ENCODE results near the gene OXSR1.

Gene OXSR1

GRCh38 chr3:38138349-38139190, 26.8 kb upstream of the OXSR1 start, which contains the start of gene MYD88:
MYD88 (plus strand) TSS chr3:38138661; CDS start chr3:38138701, 40 bp downstream.
- ChIA-PET CTCF (interaction anchor here (0.9 to 5.5 kb wide), 6 partner anchors 15 to 159 kb away, joined by 3 to 30 read pairs (median 5); partner anchors contain the start of gene OXSR1), POLR2A (no interaction called here)
- TF ChIP-seq, protein P1, sequence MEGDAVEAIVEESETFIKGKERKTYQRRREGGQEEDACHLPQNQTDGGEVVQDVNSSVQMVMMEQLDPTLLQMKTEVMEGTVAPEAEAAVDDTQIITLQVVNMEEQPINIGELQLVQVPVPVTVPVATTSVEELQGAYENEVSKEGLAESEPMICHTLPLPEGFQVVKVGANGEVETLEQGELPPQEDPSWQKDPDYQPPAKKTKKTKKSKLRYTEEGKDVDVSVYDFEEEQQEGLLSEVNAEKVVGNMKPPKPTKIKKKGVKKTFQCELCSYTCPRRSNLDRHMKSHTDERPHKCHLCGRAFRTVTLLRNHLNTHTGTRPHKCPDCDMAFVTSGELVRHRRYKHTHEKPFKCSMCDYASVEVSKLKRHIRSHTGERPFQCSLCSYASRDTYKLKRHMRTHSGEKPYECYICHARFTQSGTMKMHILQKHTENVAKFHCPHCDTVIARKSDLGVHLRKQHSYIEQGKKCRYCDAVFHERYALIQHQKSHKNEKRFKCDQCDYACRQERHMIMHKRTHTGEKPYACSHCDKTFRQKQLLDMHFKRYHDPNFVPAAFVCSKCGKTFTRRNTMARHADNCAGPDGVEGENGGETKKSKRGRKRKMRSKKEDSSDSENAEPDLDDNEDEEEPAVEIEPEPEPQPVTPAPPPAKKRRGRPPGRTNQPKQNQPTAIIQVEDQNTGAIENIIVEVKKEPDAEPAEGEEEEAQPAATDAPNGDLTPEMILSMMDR (IDR thresholded peaks at IDR 0.05; ENCODE audit: control extremely low read depth, extremely low read depth, low read depth, missing control alignments), result no peak
- DNase-seq (ENCODE audit: extremely low spot score), result peak; percentile 84

DNA sequence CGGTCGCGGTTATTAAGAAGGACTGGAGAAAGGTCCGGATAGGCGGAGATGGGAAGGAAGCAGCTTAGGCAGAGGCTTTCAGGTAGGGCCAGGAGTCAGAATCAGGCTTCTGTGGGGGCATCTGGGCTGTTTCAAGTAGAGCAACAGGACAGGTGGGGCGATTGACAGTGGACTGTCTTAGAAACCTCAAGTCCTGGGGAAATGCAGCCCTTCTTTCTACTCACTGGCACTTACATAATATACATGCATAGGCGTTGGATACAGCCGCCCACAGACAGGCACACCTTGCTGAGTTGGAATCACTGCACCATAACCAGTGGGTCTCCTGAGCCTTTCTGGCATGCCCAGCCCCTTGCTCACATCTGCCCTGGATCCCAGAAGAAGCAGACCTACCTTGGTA, 26.1 kb upstream of the OXSR1 start:
- DNase-seq (ENCODE audit: extremely low spot score), result no peak
- ChIA-PET CTCF (interaction anchor here (1.0 to 5.5 kb wide), 6 partner anchors 14 to 159 kb away, joined by 3 to 30 read pairs (median 5); partner anchors contain the start of gene OXSR1), POLR2A (no interaction called here)
- TF ChIP-seq, protein P1 (IDR thresholded peaks at IDR 0.05; ENCODE audit: control extremely low read depth, extremely low read depth, low read depth, missing control alignments), result no peak

DNA sequence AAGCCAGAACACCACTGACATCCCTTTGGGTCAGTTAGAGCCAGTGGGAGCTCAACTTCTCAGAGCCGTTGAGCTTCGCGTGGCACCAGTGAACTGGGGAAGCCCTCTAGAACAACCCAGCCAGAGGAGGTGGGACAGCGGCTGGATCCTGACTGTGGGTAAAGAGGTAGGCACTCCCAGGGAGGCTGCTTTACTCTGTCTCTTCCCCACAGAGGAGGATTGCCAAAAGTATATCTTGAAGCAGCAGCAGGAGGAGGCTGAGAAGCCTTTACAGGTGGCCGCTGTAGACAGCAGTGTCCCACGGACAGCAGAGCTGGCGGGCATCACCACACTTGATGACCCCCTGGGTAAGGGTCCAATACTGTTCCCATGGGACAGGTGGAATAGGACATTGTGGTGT, 25.7 kb upstream of the OXSR1 start:
- TF ChIP-seq, protein P1 (IDR thresholded peaks at IDR 0.05; ENCODE audit: control extremely low read depth, extremely low read depth, low read depth, missing control alignments), result no peak
- POLR2A ChIA-PET, result interaction anchor here (1.2 kb wide), 1 partner anchor 25 kb away, joined by 5 read pairs; the partner anchor contains the start of gene OXSR1
- DNase-seq (ENCODE audit: extremely low spot score), result no peak
- CTCF ChIA-PET, result interaction anchor here (1.0 to 5.5 kb wide), 7 partner anchors 13 to 207 kb away, joined by 3 to 30 read pairs (median 5); partner anchors contain the start of genes OXSR1 and XYLB

DNA sequence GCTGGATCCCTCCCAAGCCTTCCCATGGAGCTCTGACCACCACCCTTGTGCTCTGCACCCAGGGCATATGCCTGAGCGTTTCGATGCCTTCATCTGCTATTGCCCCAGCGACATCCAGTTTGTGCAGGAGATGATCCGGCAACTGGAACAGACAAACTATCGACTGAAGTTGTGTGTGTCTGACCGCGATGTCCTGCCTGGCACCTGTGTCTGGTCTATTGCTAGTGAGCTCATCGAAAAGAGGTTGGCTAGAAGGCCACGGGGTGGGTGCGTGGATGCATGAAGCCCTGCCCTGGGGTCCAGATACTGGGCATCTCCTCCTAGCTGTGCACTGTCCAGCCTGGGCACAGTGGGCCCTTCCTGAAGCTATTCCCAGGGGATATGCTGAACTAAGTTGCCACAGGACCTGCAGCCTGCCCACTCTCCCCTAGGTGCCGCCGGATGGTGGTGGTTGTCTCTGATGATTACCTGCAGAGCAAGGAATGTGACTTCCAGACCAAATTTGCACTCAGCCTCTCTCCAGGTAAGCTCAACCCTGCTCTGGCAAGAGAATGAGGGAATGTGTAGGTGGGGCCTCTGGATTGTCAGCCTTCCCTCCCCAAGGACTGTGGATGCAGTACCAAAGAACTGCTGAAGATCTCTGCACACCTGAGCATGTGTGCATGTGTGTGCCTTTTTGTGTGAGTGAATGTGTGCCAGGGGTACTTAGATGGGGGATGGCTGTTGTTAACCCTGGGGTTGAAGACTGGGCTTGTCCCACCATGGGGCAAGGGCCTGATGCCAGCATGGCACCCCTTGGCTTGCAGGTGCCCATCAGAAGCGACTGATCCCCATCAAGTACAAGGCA, 24.8 kb upstream of the OXSR1 start:
- TF ChIP-seq, protein P1 (IDR thresholded peaks at IDR 0.05; ENCODE audit: control extremely low read depth, extremely low read depth, low read depth, missing control alignments), result no peak
- CTCF ChIA-PET, result interaction anchor here (0.8 to 5.5 kb wide), 6 partner anchors 13 to 206 kb away, joined by 3 to 30 read pairs (median 6); partner anchors contain the start of genes OXSR1 and XYLB
- POLR2A ChIA-PET, result interaction anchor here (1.2 kb wide), 1 partner anchor 24 kb away, joined by 5 read pairs; the partner anchor contains the start of gene OXSR1
- no peak for DNase-seq (ENCODE audit: extremely low spot score)

DNA sequence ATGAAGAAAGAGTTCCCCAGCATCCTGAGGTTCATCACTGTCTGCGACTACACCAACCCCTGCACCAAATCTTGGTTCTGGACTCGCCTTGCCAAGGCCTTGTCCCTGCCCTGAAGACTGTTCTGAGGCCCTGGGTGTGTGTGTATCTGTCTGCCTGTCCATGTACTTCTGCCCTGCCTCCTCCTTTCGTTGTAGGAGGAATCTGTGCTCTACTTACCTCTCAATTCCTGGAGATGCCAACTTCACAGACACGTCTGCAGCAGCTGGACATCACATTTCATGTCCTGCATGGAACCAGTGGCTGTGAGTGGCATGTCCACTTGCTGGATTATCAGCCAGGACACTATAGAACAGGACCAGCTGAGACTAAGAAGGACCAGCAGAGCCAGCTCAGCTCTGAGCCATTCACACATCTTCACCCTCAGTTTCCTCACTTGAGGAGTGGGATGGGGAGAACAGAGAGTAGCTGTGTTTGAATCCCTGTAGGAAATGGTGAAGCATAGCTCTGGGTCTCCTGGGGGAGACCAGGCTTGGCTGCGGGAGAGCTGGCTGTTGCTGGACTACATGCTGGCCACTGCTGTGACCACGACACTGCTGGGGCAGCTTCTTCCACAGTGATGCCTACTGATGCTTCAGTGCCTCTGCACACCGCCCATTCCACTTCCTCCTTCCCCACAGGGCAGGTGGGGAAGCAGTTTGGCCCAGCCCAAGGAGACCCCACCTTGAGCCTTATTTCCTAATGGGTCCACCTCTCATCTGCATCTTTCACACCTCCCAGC, 24.0 kb upstream of the OXSR1 start:
- DNase-seq (ENCODE audit: extremely low spot score), result no peak
- POLR2A ChIA-PET, result interaction anchor here (1.8 kb wide), 1 partner anchor 24 kb away, joined by 5 read pairs; the partner anchor contains the start of gene OXSR1
- TF ChIP-seq, protein P1 (IDR thresholded peaks at IDR 0.05; ENCODE audit: control extremely low read depth, extremely low read depth, low read depth, missing control alignments), result no peak
- CTCF ChIA-PET, result interaction anchor here (1.0 to 5.5 kb wide), 5 partner anchors 10 to 205 kb away, joined by 3 to 30 read pairs (median 5); partner anchors contain the start of genes OXSR1 and XYLB
